CD8-positive, alpha-beta memory T cell (primary cell): ENCODE results near the gene MIGA2. TPM values are rescaled to one million over a fixed set of nuclear protein-coding genes. Genes with fewer than 3 reads are reported as not detected.
A peak's percentile ranks its signal among the peaks of the same experiment; 100 is the strongest.

Source experiments
- CTCF ChIA-PET: fragments of 350-600 bp; sonication (Branson Sonifier 250); formaldehyde crosslinking; loops from one replicate; lab custom pipeline; 2021; ENCODE audit warnings: antibody characterized with exemption; lab: Charles Lee
- POLR2A ChIA-PET: fragments of 350-600 bp; sonication (Branson Sonifier 250); formaldehyde crosslinking; loops from one replicate; lab custom pipeline; 2021; ENCODE audit warnings: antibody characterized with exemption; lab: Charles Lee
- DNase-seq, 5 donors: peaks; one replicate each; pipeline versions ENCODE4 v3.0.0 to v3.0.0-alpha.2; 2020 to 2022; ENCODE audit warnings: mixed read lengths in 1 of 5
- H3K27ac ChIP-seq: one replicate; pipeline ENCODE4 v1.7.0; 2013; ENCODE audit warnings: low read depth, mild to moderate bottlenecking, low read length, moderate library complexity
- H3K27me3 ChIP-seq: 2 replicates; pipeline ENCODE4 v1.7.0; 2013; ENCODE audit warnings: low read length, mild to moderate bottlenecking; ENCODE audit not compliant: insufficient read depth, poor library complexity, severe bottlenecking
- H3K36me3 ChIP-seq: 2 replicates; pipeline ENCODE4 v1.7.0; 2013; ENCODE audit warnings: mild to moderate bottlenecking, low read length, moderate library complexity; ENCODE audit not compliant: insufficient read depth
- H3K4me1 ChIP-seq: 2 replicates; pipeline ENCODE4 v1.7.0; 2013; ENCODE audit warnings: mild to moderate bottlenecking, low read length, moderate library complexity; ENCODE audit not compliant: insufficient read depth
- H3K4me3 ChIP-seq: 2 replicates; pipeline ENCODE4 v1.7.0; 2013; ENCODE audit warnings: mild to moderate bottlenecking, low read length
- H3K9me3 ChIP-seq: 2 replicates; pipeline ENCODE4 v1.7.0; 2013; ENCODE audit warnings: mild to moderate bottlenecking, low read length
- H3K27ac Mint-ChIP-seq, 8 donors: one replicate each; pipeline ENCODE4 v1.8.0; 2020 to 2021; ENCODE audit warnings: mixed read lengths in 8 of 8, mild to moderate bottlenecking in 6 of 8, inconsistent platforms in 3 of 8, moderate library complexity in 3 of 8
- H3K27me3 Mint-ChIP-seq, 2 donors: one replicate each; pipeline ENCODE4 v1.8.0; 2020 to 2021; ENCODE audit warnings: mixed read lengths in 2 of 2, mild to moderate bottlenecking in 1 of 2, moderate library complexity in 1 of 2
- H3K36me3 Mint-ChIP-seq, 3 donors: one replicate each; pipeline ENCODE4 v1.8.0; 2020 to 2021; ENCODE audit warnings: mixed read lengths in 3 of 3, inconsistent platforms in 1 of 3, mild to moderate bottlenecking in 1 of 3
- H3K4me1 Mint-ChIP-seq, 3 donors: one replicate each; pipeline ENCODE4 v1.8.0; 2020 to 2021; ENCODE audit warnings: mixed read lengths in 3 of 3, inconsistent platforms in 1 of 3, mild to moderate bottlenecking in 1 of 3
- H3K4me3 Mint-ChIP-seq, 7 donors: one replicate each; pipeline ENCODE4 v1.8.0; 2020 to 2021; ENCODE audit warnings: mixed read lengths in 7 of 7, mild to moderate bottlenecking in 6 of 7, moderate library complexity in 4 of 7, inconsistent platforms in 2 of 7
- H3K9me3 Mint-ChIP-seq, 5 donors: one replicate each; pipeline ENCODE4 v1.8.0; 2020 to 2022; ENCODE audit warnings: mixed read lengths in 5 of 5, mild to moderate bottlenecking in 3 of 5, moderate library complexity in 2 of 5, inconsistent platforms in 1 of 5
- polyA plus RNA-seq: library from polyadenylated mRNA; unstranded; fragments of 300-500 nt; fragmentation: Illumina TruSeq; gene quantifications from one replicate; pipeline ENCODE4 v1.2.3, GENCODE V29; 2021
- total RNA-seq, 2 experiments: library from RNA; stranded (reverse); gene quantifications; one replicate each; pipeline ENCODE4 v1.2.3, GENCODE V29; 2021

The MIGA2 gene
- total and polyA plus RNA-seq, 3 experiments from 2014 or later: 13.0 to 38.8 (median 35.5) TPM

- no peak for DNase-seq
- peaks cover 0 to 82% (median 0%) of the 10 kb centered on the region in 3 donors for H3K36me3 Mint-ChIP-seq
- no peaks in the 10 kb centered on the region for H3K9me3 Mint-ChIP-seq
- H3K4me1 ChIP-seq: no peaks in the 10 kb centered on the region
- H3K9me3 ChIP-seq: no peaks in the 10 kb centered on the region
- H3K27me3 ChIP-seq: no peaks in the 10 kb centered on the region
- no peaks in the 10 kb centered on the region for H3K36me3 ChIP-seq
- no peaks in the 10 kb centered on the region for H3K4me1 Mint-ChIP-seq
- H3K27ac Mint-ChIP-seq: no peak overlapping the region
- no peak overlapping the region for H3K4me3 Mint-ChIP-seq
- no peak overlapping the region for H3K4me3 ChIP-seq
- H3K27ac ChIP-seq: no peak overlapping the region
- H3K27me3 Mint-ChIP-seq: no peaks in the 10 kb centered on the region
- ChIA-PET CTCF (no interaction called here), POLR2A (no interaction called here)
These were observed 27.9 kb upstream of the MIGA2 start for GRCh38 chr9:129008469-129008965.

DNA sequence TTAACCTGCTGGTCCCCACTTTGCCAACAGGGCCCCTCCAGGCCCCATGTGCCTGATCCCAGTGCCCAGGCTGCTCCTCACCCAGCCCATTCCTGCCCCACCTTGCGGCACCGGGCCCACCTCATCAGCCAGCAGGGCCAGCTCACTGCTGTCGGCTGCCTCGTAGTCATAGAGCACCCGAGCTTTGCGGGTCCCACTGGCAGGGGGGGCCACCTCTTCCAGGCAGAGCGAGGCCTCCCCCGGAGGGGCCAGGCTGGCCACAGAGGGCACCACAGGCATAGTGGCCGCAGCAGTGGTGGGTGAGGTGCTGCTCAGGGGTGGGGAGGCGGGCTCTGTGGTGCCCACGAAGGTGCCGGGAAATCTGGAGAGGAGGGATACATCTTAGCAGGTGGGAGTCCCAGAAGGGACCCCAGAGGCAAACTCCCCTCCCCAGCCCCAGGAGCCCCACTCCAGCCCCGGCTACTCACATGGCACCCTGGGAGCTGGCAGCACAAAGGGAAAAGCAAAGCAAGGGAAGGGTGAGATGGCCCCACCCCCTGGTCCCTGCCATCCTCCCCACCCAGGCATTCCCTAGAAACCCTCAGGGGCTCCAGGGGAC, 27.3 kb upstream of the MIGA2 start:
- ChIA-PET CTCF (no interaction called here), POLR2A (no interaction called here)
- Histone ChIP-seq H3K36me3 (no peaks in the 10 kb centered on the region), H3K9me3 (no peaks in the 10 kb centered on the region), H3K4me1 (no peaks in the 10 kb centered on the region), H3K27me3 (no peaks in the 10 kb centered on the region), H3K27ac (no peak overlapping the region), H3K4me3 (no peak overlapping the region)
- Mint-ChIP-seq H3K36me3 (peaks cover 0 to 84% (median 0%) of the 10 kb centered on the region in 3 donors), H3K9me3 (no peaks in the 10 kb centered on the region), H3K4me3 (no peak overlapping the region), H3K27ac (no peak overlapping the region), H3K4me1 (no peaks in the 10 kb centered on the region), H3K27me3 (no peaks in the 10 kb centered on the region)
- no peak for DNase-seq

- Mint-ChIP-seq H3K4me1 (no peaks in the 10 kb centered on the region), H3K4me3 (no peak overlapping the region), H3K9me3 (no peaks in the 10 kb centered on the region), H3K27me3 (no peaks in the 10 kb centered on the region), H3K36me3 (peaks cover 0 to 85% (median under 1%) of the 10 kb centered on the region in 3 donors), H3K27ac (no peak overlapping the region)
- Histone ChIP-seq H3K36me3 (peaks cover 2% of the 10 kb centered on the region), H3K4me1 (no peaks in the 10 kb centered on the region), H3K27ac (no peak overlapping the region), H3K4me3 (no peak overlapping the region), H3K9me3 (no peaks in the 10 kb centered on the region), H3K27me3 (no peaks in the 10 kb centered on the region)
- POLR2A ChIA-PET: no interaction called here
- DNase-seq: no peak
- CTCF ChIA-PET: no interaction called here
These were observed 26.8 kb upstream of the MIGA2 start for GRCh38 chr9:129009584-129010141.

DNA sequence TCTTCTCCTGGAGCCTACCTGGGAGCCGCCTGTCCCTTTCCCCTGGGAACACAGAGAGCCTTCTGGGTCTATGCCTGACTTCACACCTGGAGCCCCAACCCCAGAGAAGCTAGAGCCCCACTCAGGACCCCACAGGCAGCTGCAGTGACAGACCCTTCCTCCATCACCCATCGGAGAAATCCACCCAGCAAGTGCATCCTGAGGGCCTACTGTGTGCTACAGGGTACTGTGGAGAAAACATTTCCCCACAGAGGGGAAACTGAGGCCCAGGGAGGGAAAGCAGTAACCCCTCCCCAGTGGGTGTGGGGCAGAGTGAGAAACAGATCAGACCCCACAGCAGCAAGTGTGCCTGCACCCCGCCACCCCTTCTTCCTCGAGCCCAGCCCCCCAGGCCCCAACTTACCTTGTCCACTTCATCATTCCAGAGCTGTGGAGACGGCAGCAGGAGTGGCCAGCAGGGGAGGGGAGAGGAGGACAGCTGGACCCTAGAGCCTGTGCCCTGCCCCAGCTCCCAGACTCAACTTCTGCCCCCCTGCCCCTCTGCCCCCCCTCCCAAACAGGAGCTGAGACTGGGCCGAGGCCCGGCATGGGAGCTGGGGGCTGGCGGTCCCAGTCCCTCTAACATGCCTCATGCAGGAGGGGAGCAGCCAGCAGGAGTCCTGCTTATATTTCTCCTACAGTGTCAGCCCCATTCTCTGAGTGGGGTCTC, 26.0 kb upstream of the MIGA2 start:
- no peaks in the 10 kb centered on the region for H3K9me3 ChIP-seq
- peaks cover 6% of the 10 kb centered on the region for H3K36me3 ChIP-seq
- H3K36me3 Mint-ChIP-seq: peaks cover 0 to 85% (median 4%) of the 10 kb centered on the region in 3 donors
- H3K4me1 Mint-ChIP-seq: no peaks in the 10 kb centered on the region
- H3K9me3 Mint-ChIP-seq: no peaks in the 10 kb centered on the region
- ChIA-PET CTCF (no interaction called here), POLR2A (no interaction called here)
- DNase-seq: no peak
- H3K27ac Mint-ChIP-seq: no peak overlapping the region
- no peaks in the 10 kb centered on the region for H3K4me1 ChIP-seq
- H3K27me3 Mint-ChIP-seq: no peaks in the 10 kb centered on the region
- no peaks in the 10 kb centered on the region for H3K27me3 ChIP-seq
- no peak overlapping the region for H3K4me3 Mint-ChIP-seq
- no peak overlapping the region for H3K4me3 ChIP-seq
- H3K27ac ChIP-seq: no peak overlapping the region

GRCh38 chr9:129011170-129011569, 25.3 kb upstream of the MIGA2 start:
- DNase-seq: no peak
- ChIA-PET POLR2A (no interaction called here), CTCF (no interaction called here)
- H3K4me1 ChIP-seq: no peaks in the 10 kb centered on the region
- no peaks in the 10 kb centered on the region for H3K4me1 Mint-ChIP-seq
- no peak overlapping the region for H3K4me3 ChIP-seq
- H3K36me3 ChIP-seq: peaks cover 6% of the 10 kb centered on the region
- no peak overlapping the region for H3K4me3 Mint-ChIP-seq
- no peaks in the 10 kb centered on the region for H3K27me3 Mint-ChIP-seq
- no peaks in the 10 kb centered on the region for H3K27me3 ChIP-seq
- H3K27ac Mint-ChIP-seq: peak overlapping the region in 1 of 8 donors; percentile 95
- H3K27ac ChIP-seq: no peak overlapping the region
- peaks cover 0 to 82% (median 4%) of the 10 kb centered on the region in 3 donors for H3K36me3 Mint-ChIP-seq
- no peaks in the 10 kb centered on the region for H3K9me3 Mint-ChIP-seq
- no peaks in the 10 kb centered on the region for H3K9me3 ChIP-seq

GRCh38 chr9:129011761-129012181, 24.7 kb upstream of the MIGA2 start:
- Histone ChIP-seq H3K9me3 (no peaks in the 10 kb centered on the region), H3K4me3 (no peak overlapping the region), H3K27ac (no peak overlapping the region), H3K36me3 (peaks cover 6% of the 10 kb centered on the region), H3K27me3 (no peaks in the 10 kb centered on the region), H3K4me1 (no peaks in the 10 kb centered on the region)
- no peaks in the 10 kb centered on the region for H3K4me1 Mint-ChIP-seq
- H3K9me3 Mint-ChIP-seq: no peaks in the 10 kb centered on the region
- no peak overlapping the region for H3K4me3 Mint-ChIP-seq
- no peak for DNase-seq
- H3K27ac Mint-ChIP-seq: no peak overlapping the region
- peaks cover 0 to 80% (median 4%) of the 10 kb centered on the region in 3 donors for H3K36me3 Mint-ChIP-seq
- H3K27me3 Mint-ChIP-seq: no peaks in the 10 kb centered on the region
- ChIA-PET POLR2A (no interaction called here), CTCF (no interaction called here)

- Mint-ChIP-seq H3K27ac (peak overlapping the region in 1 of 8 donors; percentile 81), H3K4me3 (no peak overlapping the region), H3K27me3 (no peaks in the 10 kb centered on the region), H3K36me3 (peaks cover 0 to 78% (median 4%) of the 10 kb centered on the region in 3 donors), H3K9me3 (no peaks in the 10 kb centered on the region), H3K4me1 (no peaks in the 10 kb centered on the region)
- DNase-seq: no peak
- H3K4me1 ChIP-seq: no peaks in the 10 kb centered on the region
- CTCF ChIA-PET: no interaction called here
- no peak overlapping the region for H3K27ac ChIP-seq
- H3K27me3 ChIP-seq: no peaks in the 10 kb centered on the region
- POLR2A ChIA-PET: no interaction called here
- H3K36me3 ChIP-seq: peaks cover 6% of the 10 kb centered on the region
- H3K4me3 ChIP-seq: no peak overlapping the region
- no peaks in the 10 kb centered on the region for H3K9me3 ChIP-seq
These were observed 24.1 kb upstream of the MIGA2 start for GRCh38 chr9:129012343-129012742.

GRCh38 chr9:129012893-129013448, 23.5 kb upstream of the MIGA2 start:
- Mint-ChIP-seq H3K27ac (peak overlapping the region in 3 of 8 donors; percentile 29 to 59 (median 46)), H3K9me3 (no peaks in the 10 kb centered on the region), H3K4me1 (no peaks in the 10 kb centered on the region), H3K36me3 (peaks cover 0 to 75% (median 4%) of the 10 kb centered on the region in 3 donors), H3K4me3 (no peak overlapping the region), H3K27me3 (no peaks in the 10 kb centered on the region)
- no peak overlapping the region for H3K27ac ChIP-seq
- CTCF ChIA-PET: no interaction called here
- no peaks in the 10 kb centered on the region for H3K4me1 ChIP-seq
- H3K27me3 ChIP-seq: no peaks in the 10 kb centered on the region
- no peak overlapping the region for H3K4me3 ChIP-seq
- DNase-seq: no peak
- POLR2A ChIA-PET: no interaction called here
- no peaks in the 10 kb centered on the region for H3K9me3 ChIP-seq
- peaks cover 6% of the 10 kb centered on the region for H3K36me3 ChIP-seq
